Kidney (tissue), 14 donors: Measurements from ENCODE around the gene TMEM253. TPM values are rescaled to one million over a fixed set of nuclear protein-coding genes. Genes with fewer than 3 reads are reported as not detected.

Experiments used
- DNase-seq, 5 donors: peaks; one replicate each; pipeline ENCODE4 v3.0.0-alpha.2; 2013 to 2020
- FAIRE-seq: peaks from 2 replicates; lab custom pipeline; 2012; peaks lifted over from hg19 to GRCh38; lab: Jason Lieb, UNC
- H3K27ac ChIP-seq, 2 donors: one replicate each; pipeline ENCODE4 v1.7.0; 2013; ENCODE audit warnings: low read depth in 2 of 2, low read length in 2 of 2, inconsistent platforms in 1 of 2
- H3K27me3 ChIP-seq: one replicate; pipeline ENCODE4 v1.7.1; 2013; ENCODE audit warnings: low read length, inconsistent platforms; ENCODE audit not compliant: control insufficient read depth, insufficient read depth
- H3K36me3 ChIP-seq, 3 donors: one replicate each; pipeline versions ENCODE4 v1.7.0 to v1.7.1; 2013; ENCODE audit warnings: low read length in 3 of 3, control low read depth in 1 of 3, inconsistent platforms in 1 of 3; ENCODE audit not compliant: insufficient read depth in 3 of 3, control insufficient read depth in 2 of 3
- H3K4me1 ChIP-seq, 3 donors: one replicate each; pipeline versions ENCODE4 v1.7.0 to v1.7.1; 2013; ENCODE audit warnings: low read length in 3 of 3, inconsistent platforms in 1 of 3, low read depth in 1 of 3; ENCODE audit not compliant: control insufficient read depth in 2 of 3, insufficient read depth in 2 of 3
- H3K4me3 ChIP-seq, 3 donors: one replicate each; pipeline versions ENCODE4 v1.7.0 to v1.8.1; 2013; ENCODE audit warnings: low read length in 3 of 3, control low read depth in 1 of 3, inconsistent platforms in 1 of 3
- H3K9ac ChIP-seq, 3 donors: one replicate each; pipeline versions ENCODE4 v1.7.0 to v1.7.1; 2013; ENCODE audit warnings: low read length in 3 of 3, control low read depth in 1 of 3, inconsistent platforms in 1 of 3
- H3K9me3 ChIP-seq, 3 donors: one replicate each; pipeline versions ENCODE4 v1.7.0 to v1.7.1; 2013; ENCODE audit warnings: low read length in 3 of 3, control low read depth in 1 of 3, inconsistent platforms in 1 of 3; ENCODE audit not compliant: control insufficient read depth in 2 of 3, insufficient read depth in 1 of 3
- CTCF ChIP-seq: IDR thresholded peaks from 3 replicates; pipeline ENCODE4 v1.5.1; 2012; ENCODE audit warnings: mild to moderate bottlenecking, moderate library complexity, borderline replicate concordance; ENCODE audit not compliant: insufficient read depth; ENCODE audit errors: extremely low read depth
- intact Hi-C: fragments of 100-400 bp; cut with DNase I; formaldehyde crosslinking; loops from one replicate; pipeline ENCODE4 v1.11.1; 2022
- polyA plus RNA-seq: library from polyadenylated mRNA; stranded (reverse); fragments of 350-450 nt; fragmentation: Illumina TruSeq; extraction: RNeasy Lipid Tissue Mini Kit (QIAGEN cat#74804); gene quantifications from one replicate; pipeline ENCODE4 v1.2.3, GENCODE V29; 2014; ENCODE audit warnings: low read depth, low replicate concordance; ENCODE audit not compliant: insufficient read depth
- total RNA-seq: library from RNA; stranded (reverse); fragmentation: NEBNext Ultra II Directional; extraction: Animal tissue kit (Norgen Biotek cat#: 25700); gene quantifications from one replicate; pipeline ENCODE4 v1.2.1, GENCODE V29; 2021
- donor health status: control.
- donor health status: control.
- donor health status: control.
- donor health status: control.
- donor health status: control.
- donor health status: DM: yes; HTN: yes; CAD: no.
- donor health status: Normal renal cell carcinoma (clear cell type).

Gene TMEM253
- total and polyA plus RNA-seq, 2 donors from 2014 or later, result 0.41 to 0.43 TPM

DNA sequence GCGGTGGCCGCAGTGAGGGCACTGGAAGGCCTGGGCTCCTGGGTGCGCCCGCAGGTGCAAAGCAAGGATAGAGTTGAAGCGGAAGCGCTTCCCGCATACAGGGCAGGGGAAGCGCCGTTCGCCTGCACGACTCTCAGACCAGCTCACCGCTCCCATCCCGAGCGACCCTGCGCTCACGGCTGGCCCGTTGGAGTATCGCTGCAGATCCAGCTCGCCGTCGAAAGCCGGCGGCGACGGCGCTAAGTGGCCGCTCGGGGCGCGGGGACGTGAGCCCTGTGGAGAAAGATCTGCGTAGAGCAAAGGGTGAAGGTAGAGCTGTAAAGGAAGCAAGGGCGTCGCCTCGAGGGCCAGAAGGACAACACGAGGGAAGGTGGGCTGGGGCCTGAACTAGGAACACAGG, 7.8 kb upstream of the TMEM253 start:
- Histone ChIP-seq H3K4me1 (peaks cover 5 to 19% (median 7%) of the 10 kb centered on the region in 3 donors), H3K9ac (no peak overlapping the region), H3K27ac (no peak overlapping the region), H3K27me3 (no peaks in the 10 kb centered on the region), H3K9me3 (no peaks in the 10 kb centered on the region), H3K36me3 (peaks cover 0 to 4% (median 2%) of the 10 kb centered on the region in 3 donors), H3K4me3 (no peak overlapping the region)
- no peak for FAIRE-seq
- peak in 1 of 5 donors; percentile 77 for DNase-seq
- intact Hi-C loops, result no loop called here
- TF ChIP-seq CTCF, result no peak

- Histone ChIP-seq H3K9ac (no peak overlapping the region), H3K36me3 (peaks cover 0 to 4% (median 0%) of the 10 kb centered on the region in 3 donors), H3K9me3 (no peaks in the 10 kb centered on the region), H3K27me3 (no peaks in the 10 kb centered on the region), H3K27ac (no peak overlapping the region), H3K4me3 (no peak overlapping the region), H3K4me1 (peaks cover 7 to 19% (median 7%) of the 10 kb centered on the region in 3 donors)
- peak in 4 of 5 donors; percentile 87 to 95 (median 92) for DNase-seq
- TF ChIP-seq CTCF, result no peak
- intact Hi-C loops, result no loop called here
- FAIRE-seq, result no peak
These were observed 6.8 kb upstream of the TMEM253 start for GRCh38 chr14:21093769-21094681.

GRCh38 chr14:21095430-21096205, 5.2 kb upstream of the TMEM253 start:
- intact Hi-C loops, result no loop called here

More at GRCh38 chr14:21095430-21096205, 5.2 kb upstream of the TMEM253 start:
- Histone ChIP-seq H3K9me3 (no peaks in the 10 kb centered on the region), H3K4me3 (no peak overlapping the region), H3K27ac (no peak overlapping the region), H3K4me1 (peaks cover 9 to 22% (median 13%) of the 10 kb centered on the region in 3 donors), H3K36me3 (peaks cover 0 to 4% (median 0%) of the 10 kb centered on the region in 3 donors), H3K27me3 (no peaks in the 10 kb centered on the region), H3K9ac (no peak overlapping the region)
- TF ChIP-seq CTCF, result no peak
- no peak for DNase-seq
- FAIRE-seq, result no peak
